NCI-H460 (cell line): ENCODE results near the gene SPG21. TPM values are rescaled to one million over a fixed set of nuclear protein-coding genes. Genes with fewer than 3 reads are reported as not detected.
"Not testable (repeated sequence)": the region's sequence is repeated elsewhere in the genome, so short reads cannot be mapped to it uniquely, and the experiment has no call there.

Experiments used
- DNase-seq: peaks from one replicate; pipeline ENCODE4 v3.0.0-alpha.2; 2016; ENCODE audit warnings: low read depth; ENCODE audit errors: extremely low read depth
- polyA plus RNA-seq: library from polyadenylated mRNA; depleted of rRNA; stranded (reverse); fragments of >200 nt; gene quantifications from 2 replicates; pipeline ENCODE4 v1.2.3, GENCODE V29; 2014; cell fraction: nucleus; rRNA removed
- total RNA-seq: library from RNA; depleted of rRNA; stranded (reverse); fragments of >200 nt; shearing (Covaris generic); gene quantifications from 2 replicates; pipeline ENCODE4 v1.2.3, GENCODE V29; 2014; rRNA removed

The SPG21 gene
- 76.8 and 80.0 TPM in 2 replicates for total RNA-seq
- 60.1 and 64.3 TPM in 2 replicates for polyA plus RNA-seq

- DNase-seq: peak; percentile 82
Observed at GRCh38 chr15:64989416-64990167, at the start of gene SPG21. Gene SPG21, minus strand, starts transcription at chr15:64989914. Its CDS starts 6,345 bp downstream, at chr15:64983569.

- DNase-seq: no peak
Observed at GRCh38 chr15:65038836-65039235, 49.1 kb upstream of the SPG21 start.

- no peak for DNase-seq
Observed at GRCh38 chr15:65038428-65038827, 48.7 kb upstream of the SPG21 start.

- DNase-seq: no peak
Observed at GRCh38 chr15:65037309-65037708, 47.6 kb upstream of the SPG21 start.

- no peak for DNase-seq
Observed at GRCh38 chr15:65034719-65035118, 45.0 kb upstream of the SPG21 start.

GRCh38 chr15:65033659-65034269, 44.0 kb upstream of the SPG21 start:
- DNase-seq: peak; percentile 38

GRCh38 chr15:65032801-65033537, 43.3 kb upstream of the SPG21 start:
- DNase-seq: peak; percentile 83

- no peak for DNase-seq
Observed at GRCh38 chr15:65029736-65030208, 40.1 kb upstream of the SPG21 start.

- peak; percentile 72 for DNase-seq
Observed at GRCh38 chr15:65028921-65029735, 39.4 kb upstream of the SPG21 start, which contains the start of gene MTFMT. Gene MTFMT, minus strand, starts transcription at chr15:65029639. Its CDS starts 26 bp downstream, at chr15:65029613.

- no peak for DNase-seq
Observed at GRCh38 chr15:65028338-65028737, 38.6 kb upstream of the SPG21 start.

- no peak for DNase-seq
Observed at GRCh38 chr15:65027593-65027992, 37.9 kb upstream of the SPG21 start.

- no peak for DNase-seq
Observed at GRCh38 chr15:65026756-65027155, 37.0 kb upstream of the SPG21 start.

- DNase-seq: no peak
Observed at GRCh38 chr15:65021488-65021887, 31.8 kb upstream of the SPG21 start.

- DNase-seq: no peak
Observed at GRCh38 chr15:65020419-65020818, 30.7 kb upstream of the SPG21 start.

GRCh38 chr15:65011198-65011597, 21.5 kb upstream of the SPG21 start:
- not testable (repeated sequence) for DNase-seq

GRCh38 chr15:65008983-65009382, 19.3 kb upstream of the SPG21 start:
- DNase-seq: no peak

- no peak for DNase-seq
Observed at GRCh38 chr15:65006876-65007275, 17.2 kb upstream of the SPG21 start.

GRCh38 chr15:65004993-65005392, 15.3 kb upstream of the SPG21 start:
- DNase-seq: no peak

GRCh38 chr15:64997745-64998375, 8.1 kb upstream of the SPG21 start:
- no peak for DNase-seq

GRCh38 chr15:64997066-64997465, 7.4 kb upstream of the SPG21 start:
- no peak for DNase-seq
